RWPE1 (cell line): ENCODE data around the gene LARP4B.

ENCODE experiments used
- CTCF ChIA-PET: fragments of 350-600 bp; sonication (Branson Sonifier 250); formaldehyde crosslinking; extraction: SDS; loops from one replicate; lab custom pipeline; 2021; lab: Yijun Ruan, JAX
- POLR2A ChIA-PET: fragments of 400-600 bp; formaldehyde crosslinking; extraction: SDS; loops from one replicate; lab custom pipeline; 2020; ENCODE audit warnings: antibody characterized with exemption; ENCODE audit not compliant: low non-redundant PET; lab: Yijun Ruan, JAX
- DNase-seq: peaks from one replicate; pipeline ENCODE4 v3.0.0; 2012; ENCODE audit warnings: low spot score
- H3K27ac ChIP-seq: fragments of 450-650 bp; 2 replicates; pipeline ENCODE4 v1.5.1; 2017
- CTCF ChIP-seq: fragments of 450-650 bp; conservative IDR thresholded peaks from 2 replicates; pipeline ENCODE4 v1.5.1; 2017; ENCODE audit warnings: low read depth, mild to moderate bottlenecking

The LARP4B gene

DNA sequence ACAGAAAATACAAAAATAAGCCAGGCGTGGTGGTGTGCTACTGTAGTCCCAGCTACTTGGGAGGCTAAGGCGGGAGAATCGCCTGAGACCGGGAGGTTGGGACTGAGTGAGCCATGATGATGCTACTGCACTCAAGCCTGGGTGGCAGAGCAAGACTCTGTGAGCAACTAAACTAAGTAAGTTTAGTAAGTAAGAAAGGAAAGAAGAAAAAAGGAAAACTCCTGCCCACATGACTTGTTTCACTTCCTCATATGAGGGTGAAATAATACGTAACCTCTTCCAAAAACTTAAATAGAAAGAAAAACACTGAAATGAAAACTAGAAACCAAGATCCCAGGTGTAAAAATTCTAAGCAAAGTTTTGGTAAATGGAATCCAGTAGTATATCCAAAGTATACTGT is 79.6 kb downstream of the LARP4B start:
- DNase-seq, result no peak
- ChIA-PET POLR2A (no interaction called here), CTCF (interaction anchor here (0.6 kb wide), 1 partner anchor 86 kb away, joined by 8 read pairs; no protein-coding TSS in a partner anchor)
- no peak overlapping the region for H3K27ac ChIP-seq
- no peak for TF ChIP-seq CTCF

DNA sequence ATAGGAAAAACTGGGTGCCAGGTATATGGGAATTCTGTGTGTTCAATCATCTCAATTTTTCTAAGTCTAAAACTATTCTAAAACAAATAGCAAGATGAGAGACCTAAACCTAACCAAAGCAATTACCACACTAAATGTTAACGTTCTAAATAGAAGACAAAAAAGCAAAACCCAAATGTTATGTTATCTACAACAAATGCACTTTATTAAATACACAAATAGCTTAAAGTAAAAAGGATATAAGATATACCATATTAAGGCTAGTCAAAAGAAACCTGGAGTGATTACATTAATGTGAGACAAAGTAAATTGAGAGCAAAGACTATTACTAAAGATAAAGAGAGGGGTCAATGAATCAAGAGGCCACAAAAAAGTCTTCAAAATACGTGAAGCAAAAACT is 81.4 kb downstream of the LARP4B start:
- ChIA-PET POLR2A (no interaction called here), CTCF (no interaction called here)
- TF ChIP-seq CTCF, result no peak
- H3K27ac ChIP-seq, result no peak overlapping the region
- no peak for DNase-seq

DNA sequence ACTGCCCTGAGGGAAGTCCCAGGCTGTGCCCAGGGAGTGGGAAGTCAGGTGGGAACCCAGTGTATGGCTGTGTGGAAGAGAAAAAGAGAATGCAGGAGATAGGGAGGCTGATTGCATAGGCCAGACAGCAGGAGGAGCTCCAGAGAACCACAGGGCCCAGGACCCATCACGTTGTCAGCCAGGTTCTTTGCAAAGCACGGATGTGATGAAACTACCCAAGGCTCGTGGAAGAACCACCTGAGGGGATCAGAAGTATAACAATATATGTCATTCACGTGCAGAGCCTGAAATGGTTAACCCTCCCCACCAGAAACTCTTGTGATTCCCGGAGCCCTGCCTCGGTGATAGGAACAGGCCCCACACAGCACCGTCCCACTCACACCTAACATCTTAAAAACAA is 83.6 kb downstream of the LARP4B start:
- ChIA-PET POLR2A (no interaction called here), CTCF (interaction anchor here (0.7 kb wide), 1 partner anchor 45 kb away, joined by 3 read pairs; no protein-coding TSS in a partner anchor)
- no peak for DNase-seq
- no peak overlapping the region for H3K27ac ChIP-seq
- no peak for TF ChIP-seq CTCF

- ChIA-PET POLR2A (no interaction called here), CTCF (no interaction called here)
- no peak for DNase-seq
- H3K27ac ChIP-seq, result no peak overlapping the region
- TF ChIP-seq CTCF, result no peak
Measured at GRCh38 chr10:846126-846685, 85.3 kb downstream of the LARP4B start.

DNA sequence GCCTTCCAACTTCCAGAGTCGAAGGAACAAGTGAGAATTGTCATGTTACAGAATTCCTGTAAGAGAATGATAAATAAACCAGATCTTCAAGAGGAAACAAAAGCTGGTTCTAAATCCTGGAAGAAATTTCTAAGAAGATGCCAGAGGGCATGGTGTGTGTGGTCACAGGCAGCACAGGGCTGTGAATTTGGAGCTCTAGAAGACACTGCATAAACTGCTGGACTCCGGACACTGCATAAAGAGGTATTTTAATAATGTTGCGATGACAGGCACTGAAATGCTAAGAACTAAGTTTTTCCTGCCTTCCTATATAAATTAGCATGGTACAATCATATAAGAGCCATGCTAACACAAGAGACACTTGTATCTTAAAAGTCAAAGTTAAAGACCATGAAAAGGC is 86.0 kb downstream of the LARP4B start:
- POLR2A ChIA-PET, result no interaction called here
- CTCF ChIA-PET, result no interaction called here
- no peak overlapping the region for H3K27ac ChIP-seq
- no peak for DNase-seq
- TF ChIP-seq CTCF, result no peak

GRCh38 chr10:844552-844951 is 87.0 kb downstream of the LARP4B start:
- TF ChIP-seq CTCF, result no peak
- DNase-seq, result no peak
- ChIA-PET CTCF (no interaction called here), POLR2A (no interaction called here)
- H3K27ac ChIP-seq, result no peak overlapping the region
